KG1 (cell line): ENCODE data around the gene CD4.

Source experiments
- DNase-seq: peaks from one replicate; lab custom pipeline; 2025; lab: John Stamatoyannopoulos, UW

CD4 gene

DNA sequence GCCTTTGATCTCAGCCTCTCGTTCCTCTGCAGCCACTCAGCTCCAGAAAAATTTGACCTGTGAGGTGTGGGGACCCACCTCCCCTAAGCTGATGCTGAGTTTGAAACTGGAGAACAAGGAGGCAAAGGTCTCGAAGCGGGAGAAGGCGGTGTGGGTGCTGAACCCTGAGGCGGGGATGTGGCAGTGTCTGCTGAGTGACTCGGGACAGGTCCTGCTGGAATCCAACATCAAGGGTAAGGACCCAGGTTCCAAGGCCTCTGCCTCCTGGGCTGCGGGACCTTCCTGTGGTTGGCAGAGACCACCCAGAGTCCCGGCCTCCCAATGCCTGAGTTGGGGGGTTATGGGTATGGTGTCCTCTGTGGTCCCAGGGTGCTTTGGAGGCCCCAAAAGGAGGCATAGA is 27.8 kb downstream of the CD4 start:
- no peak for DNase-seq

DNA sequence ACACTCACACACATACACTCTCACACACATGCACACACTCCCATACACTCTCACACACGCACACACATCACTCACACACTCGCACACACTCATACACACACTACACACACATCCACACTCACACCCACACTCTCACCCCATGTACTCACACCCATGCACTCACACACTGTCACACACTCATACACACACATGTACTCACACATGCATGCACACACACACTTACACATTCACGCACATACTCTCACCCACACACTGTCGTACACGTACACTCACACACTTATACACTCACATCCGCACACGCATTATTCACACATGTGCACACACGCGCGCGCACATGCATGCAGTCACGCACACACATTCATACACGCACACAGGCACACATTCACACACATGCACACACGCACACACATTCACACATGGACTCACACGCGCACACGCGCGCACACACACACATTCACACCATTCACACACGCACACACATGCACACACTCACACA is 28.4 kb downstream of the CD4 start:
- no peak for DNase-seq

DNA sequence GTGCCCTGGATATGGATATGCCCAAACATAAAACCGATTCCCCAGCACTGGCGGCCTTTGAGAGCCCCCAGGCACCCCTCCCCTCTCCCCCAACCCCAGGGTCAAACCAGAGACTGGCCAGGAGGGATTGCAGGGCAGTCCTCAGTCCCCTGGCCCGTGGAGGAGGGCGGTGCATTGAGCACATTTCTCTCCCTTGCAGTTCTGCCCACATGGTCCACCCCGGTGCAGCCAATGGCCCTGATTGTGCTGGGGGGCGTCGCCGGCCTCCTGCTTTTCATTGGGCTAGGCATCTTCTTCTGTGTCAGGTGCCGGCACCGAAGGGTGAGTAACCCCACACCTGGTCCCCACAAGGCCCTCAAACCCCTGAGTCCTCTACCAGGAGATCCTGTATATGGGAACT is 28.9 kb downstream of the CD4 start:
- DNase-seq: no peak

DNA sequence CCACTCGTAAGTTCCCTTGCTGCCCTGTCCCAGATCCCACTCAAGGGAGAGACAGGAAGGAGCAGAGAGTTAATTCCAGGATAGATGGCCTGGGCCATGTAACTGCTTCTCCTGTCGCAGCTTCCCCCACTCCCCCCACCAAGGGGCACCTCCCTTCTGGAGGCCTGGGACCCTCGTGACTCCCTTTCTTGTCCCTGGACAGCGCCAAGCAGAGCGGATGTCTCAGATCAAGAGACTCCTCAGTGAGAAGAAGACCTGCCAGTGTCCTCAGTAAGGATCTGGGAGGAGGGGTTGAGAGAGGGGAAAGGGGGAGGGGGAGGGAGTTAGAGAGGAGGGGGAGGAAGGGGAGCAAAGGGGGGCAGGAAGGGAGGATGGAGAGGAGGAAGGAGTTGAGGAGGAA is 29.3 kb downstream of the CD4 start:
- DNase-seq: no peak

DNA sequence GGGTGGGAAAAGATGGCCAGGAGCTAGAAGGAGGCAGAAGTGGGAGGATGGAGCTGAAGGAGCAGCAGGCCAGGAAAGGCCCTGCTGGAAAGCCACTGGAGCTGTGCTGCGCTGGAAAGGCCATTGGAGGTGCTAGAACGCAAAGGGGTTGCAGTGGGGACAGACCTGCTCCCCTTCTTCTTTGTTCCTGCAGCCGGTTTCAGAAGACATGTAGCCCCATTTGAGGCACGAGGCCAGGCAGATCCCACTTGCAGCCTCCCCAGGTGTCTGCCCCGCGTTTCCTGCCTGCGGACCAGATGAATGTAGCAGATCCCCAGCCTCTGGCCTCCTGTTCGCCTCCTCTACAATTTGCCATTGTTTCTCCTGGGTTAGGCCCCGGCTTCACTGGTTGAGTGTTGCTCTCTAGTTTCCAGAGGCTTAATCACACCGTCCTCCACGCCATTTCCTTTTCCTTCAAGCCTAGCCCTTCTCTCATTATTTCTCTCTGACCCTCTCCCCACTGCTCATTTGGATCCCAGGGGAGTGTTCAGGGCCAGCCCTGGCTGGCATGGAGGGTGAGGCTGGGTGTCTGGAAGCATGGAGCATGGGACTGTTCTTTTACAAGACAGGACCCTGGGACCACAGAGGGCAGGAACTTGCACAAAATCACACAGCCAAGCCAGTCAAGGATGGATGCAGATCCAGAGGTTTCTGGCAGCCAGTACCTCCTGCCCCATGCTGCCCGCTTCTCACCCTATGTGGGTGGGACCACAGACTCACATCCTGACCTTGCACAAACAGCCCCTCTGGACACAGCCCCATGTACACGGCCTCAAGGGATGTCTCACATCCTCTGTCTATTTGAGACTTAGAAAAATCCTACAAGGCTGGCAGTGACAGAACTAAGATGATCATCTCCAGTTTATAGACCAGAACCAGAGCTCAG is 30.0 kb downstream of the CD4 start:
- no peak for DNase-seq

DNA sequence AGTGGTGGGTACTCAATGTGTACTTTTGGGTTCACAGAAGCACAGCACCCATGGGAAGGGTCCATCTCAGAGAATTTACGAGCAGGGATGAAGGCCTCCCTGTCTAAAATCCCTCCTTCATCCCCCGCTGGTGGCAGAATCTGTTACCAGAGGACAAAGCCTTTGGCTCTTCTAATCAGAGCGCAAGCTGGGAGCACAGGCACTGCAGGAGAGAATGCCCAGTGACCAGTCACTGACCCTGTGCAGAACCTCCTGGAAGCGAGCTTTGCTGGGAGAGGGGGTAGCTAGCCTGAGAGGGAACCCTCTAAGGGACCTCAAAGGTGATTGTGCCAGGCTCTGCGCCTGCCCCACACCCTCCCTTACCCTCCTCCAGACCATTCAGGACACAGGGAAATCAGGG is 30.8 kb downstream of the CD4 start:
- DNase-seq: no peak

DNA sequence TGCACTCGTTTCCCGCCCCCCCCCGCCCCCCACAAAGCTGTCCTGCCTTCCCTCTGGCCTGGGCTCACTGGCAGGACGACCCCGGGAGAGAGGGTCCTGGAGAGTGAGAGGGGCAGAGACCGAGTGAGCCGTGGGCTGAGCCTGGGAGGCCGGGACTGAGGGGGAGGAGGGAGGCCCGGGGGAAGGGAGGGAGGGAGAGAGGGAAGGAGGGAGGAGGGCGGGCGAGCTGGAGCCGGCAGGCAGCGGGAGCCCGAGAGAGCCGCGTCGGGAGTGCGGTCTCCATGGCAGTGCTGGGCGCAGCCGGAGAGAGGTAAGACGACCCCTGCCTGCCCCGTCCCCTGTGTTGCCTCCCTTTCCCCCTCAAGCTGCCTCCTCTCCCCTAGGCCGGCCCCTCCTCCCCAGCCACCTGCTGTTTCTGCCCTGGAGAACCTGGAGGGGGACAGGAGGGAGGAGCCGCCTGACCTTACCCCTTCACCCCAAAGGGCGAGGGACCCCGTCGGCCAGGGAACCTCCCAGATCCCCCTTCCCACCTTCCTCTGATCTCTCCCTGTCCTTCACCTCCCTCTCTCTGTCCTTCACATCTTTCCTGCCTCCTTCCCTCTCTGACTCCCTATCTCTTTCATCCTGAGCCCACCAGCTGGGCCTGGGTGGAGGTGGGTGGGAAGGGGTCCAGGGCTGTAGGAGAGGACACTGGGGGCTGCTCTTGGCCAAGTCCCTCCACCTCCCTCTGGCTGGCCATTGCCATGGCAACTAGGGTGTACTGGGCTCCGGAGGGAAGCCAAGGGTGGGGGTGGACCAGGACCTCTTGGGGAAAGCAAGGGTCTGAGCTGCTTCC is 32.5 kb downstream of the CD4 start, which contains the start of gene GPR162:
Gene GPR162 (plus strand): TSS at position 231 of the 835 bp plus-strand sequence. CDS start 2,078 bp downstream, outside the sequence.
- DNase-seq: no peak

DNA sequence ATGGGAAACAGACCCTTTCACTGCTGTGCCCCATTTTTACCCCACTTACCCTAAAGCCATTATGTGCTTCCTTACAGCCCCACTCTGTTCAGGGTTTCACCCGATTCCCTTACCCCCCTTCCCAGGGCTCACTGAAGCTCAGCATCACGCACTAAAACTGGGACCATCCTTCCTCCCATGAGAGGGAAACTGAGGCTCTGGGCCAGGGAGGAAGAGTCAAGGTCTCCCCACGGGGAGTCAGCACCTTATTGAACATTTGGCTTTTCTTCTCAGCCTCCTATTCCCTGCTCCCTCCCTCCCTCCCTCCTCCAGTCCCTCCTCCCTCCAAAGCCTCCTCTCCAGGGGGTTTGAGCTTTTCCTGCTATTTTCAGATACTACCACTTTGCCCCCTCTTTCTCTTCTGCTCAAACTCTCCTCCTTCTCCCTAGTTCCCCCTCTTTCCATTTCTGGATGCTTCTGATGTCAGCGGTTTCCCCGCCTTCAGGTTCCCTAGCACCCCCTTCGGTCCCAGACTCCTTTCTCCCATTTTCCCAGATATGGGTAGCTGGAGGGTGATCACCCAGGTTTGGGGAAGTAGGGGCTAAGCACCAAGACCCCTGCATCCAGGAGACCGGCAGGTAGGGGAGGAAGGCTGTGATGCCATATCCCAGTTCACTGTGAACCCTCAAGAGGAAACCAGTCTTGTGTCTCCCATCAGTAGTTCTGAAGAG is 33.3 kb downstream of the CD4 start:
- no peak for DNase-seq

DNA sequence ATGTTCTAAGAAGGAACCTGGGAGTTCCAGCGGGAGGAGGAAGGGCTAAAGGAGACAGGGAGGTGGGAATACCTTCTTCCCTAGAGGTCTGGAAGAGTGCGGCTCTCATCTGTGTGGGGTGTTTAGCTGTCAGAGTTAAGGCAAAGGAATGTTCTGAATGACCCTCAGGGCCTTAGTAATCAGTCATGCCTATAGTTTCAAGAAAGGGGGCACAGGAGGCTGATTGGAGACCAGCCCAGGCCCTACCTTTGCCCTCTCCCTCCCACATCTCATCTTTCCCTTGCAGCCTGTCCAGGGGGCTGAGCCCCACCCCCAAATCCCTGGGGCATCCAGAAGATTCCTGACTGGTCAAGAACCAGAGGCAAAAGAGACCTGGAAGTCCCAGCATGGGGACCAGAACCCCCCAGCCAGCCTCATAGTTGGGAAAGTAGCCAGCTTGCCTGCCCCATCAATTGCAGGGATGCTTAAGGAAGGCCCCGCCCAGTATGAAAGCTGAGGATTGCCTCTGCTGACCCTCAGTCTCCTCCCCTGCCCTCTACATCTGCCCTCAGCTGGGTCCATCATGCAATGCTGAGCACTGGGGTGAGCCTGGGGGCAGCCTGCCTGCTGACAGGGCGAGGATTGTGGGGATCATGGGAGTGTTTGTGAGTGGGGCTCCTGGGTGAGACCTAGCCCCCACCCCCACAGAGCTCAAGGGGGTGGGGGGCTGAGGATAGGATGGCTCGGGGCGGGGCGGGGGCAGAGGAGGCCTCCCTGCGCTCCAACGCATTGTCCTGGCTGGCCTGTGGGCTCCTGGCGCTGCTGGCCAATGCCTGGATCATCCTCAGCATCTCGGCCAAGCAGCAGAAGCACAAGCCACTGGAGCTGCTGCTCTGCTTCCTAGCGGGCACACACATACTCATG is 34.1 kb downstream of the CD4 start:
- DNase-seq: no peak

DNA sequence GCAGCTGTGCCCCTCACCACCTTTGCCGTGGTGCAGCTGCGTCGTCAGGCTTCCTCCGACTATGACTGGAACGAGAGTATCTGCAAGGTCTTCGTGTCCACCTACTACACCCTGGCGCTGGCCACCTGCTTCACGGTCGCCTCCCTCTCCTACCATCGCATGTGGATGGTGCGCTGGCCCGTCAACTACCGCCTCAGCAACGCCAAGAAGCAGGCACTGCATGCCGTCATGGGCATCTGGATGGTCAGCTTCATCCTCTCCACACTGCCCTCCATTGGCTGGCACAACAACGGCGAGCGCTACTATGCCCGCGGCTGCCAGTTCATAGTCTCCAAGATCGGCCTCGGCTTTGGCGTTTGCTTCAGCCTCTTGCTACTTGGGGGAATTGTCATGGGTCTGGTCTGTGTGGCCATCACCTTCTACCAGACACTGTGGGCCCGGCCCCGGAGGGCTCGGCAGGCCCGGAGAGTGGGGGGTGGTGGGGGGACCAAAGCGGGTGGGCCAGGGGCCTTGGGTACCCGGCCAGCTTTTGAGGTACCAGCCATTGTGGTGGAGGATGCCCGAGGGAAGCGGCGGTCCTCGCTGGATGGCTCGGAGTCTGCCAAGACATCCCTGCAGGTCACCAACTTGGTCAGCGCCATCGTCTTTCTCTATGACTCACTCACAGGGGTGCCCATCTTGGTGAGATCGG is 34.9 kb downstream of the CD4 start:
- DNase-seq: no peak

DNA sequence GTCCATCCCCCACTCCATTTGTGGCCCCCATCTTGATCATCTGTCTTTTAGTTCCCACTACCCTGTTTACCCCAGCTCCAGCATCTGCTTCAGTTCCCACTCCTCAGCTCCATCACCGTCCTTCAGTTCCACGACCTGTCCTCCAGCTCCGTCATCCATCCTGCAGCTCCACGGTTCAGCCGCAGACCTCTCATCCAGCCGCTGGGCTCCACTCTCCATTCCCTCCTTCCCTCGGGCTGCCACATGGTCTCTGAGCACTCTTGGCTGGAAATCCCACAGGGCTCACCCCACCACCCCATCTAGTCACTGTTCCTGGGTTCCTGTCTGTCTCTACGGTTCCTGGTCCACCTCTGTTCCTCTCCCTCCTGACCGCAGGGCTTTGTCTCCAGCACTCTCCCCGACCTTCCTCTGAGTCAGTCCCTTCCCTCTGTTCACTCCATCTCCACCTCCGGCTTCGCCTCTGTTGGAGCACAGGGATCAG is 35.6 kb downstream of the CD4 start:
- DNase-seq: no peak

DNA sequence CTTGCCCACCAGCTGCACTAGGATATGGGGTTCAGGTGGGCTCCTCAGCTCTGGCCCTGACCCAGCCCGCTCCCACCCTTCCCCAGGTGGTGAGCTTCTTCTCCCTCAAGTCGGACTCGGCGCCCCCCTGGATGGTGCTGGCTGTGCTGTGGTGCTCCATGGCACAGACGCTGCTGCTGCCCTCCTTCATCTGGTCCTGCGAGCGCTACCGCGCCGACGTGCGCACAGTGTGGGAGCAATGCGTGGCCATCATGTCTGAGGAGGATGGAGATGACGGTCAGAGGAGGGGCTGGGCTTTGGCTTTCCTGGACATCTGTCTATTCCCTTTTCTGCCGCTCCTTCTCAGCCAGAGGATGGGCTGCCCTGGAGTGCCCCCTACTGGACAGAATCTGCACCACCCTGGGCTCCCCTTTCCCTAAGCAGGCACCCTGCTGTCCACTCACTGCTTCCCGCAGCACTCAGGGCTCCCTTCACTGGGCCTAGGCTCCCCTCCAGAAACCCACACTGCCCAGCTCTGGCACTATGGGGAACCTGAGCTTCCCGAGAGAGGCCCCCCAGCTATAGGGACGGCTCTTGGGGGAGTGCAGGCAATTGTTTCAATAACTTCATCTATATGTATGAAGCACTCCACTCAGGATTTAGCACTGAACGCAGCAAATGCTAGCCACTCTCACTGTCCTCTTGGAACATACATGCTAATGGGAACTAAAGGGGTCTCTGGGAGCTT is 36.2 kb downstream of the CD4 start:
- DNase-seq: peak; percentile 20

DNA sequence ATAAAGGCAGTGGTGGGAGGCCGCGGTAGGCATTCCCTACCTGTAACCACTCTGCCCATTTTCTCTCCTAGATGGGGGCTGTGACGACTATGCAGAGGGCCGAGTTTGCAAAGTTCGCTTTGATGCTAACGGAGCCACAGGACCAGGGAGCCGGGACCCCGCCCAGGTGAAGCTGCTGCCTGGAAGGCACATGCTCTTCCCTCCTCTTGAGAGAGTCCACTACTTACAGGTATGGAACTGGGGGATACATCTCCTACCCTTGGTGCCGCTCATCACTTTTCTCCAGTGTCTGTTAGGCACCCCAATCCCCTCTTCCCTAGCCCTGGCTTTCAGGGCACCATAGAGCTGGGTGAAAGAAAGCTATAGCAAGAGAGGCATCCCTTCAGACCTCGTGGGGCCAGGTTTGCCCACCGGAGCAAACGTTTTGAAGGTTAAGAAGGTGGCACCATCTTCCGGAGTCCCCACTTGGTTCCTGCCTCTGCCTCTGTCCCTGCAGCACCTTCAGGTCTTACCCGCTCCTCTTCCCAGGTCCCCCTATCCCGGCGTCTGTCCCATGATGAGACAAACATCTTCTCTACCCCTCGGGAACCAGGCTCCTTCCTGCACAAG is 36.9 kb downstream of the CD4 start:
- no peak for DNase-seq

DNA sequence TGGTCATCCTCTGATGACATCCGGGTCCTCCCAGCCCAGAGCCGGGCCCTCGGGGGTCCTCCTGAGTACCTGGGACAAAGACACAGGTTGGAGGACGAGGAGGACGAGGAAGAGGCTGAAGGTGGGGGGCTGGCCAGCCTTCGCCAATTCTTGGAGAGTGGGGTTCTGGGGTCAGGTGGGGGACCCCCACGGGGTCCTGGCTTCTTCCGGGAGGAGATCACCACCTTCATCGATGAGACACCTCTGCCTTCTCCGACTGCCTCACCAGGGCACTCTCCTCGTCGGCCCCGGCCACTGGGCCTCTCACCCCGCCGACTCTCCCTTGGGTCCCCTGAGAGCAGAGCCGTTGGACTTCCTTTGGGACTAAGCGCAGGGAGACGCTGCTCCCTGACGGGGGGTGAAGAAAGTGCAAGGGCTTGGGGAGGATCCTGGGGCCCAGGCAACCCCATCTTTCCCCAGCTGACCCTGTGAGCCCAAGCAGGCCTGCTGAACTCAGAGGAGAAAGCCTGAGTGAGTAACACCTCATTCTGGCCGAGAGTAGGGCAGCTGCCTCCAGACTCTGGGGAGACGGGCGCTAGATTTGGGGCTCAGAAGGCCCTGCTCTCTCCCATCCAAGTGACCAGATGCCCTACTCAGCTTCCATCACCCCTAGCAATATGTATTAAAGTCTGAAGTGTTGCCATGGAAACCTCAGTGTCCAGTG is 37.6 kb downstream of the CD4 start:
- DNase-seq: no peak

DNA sequence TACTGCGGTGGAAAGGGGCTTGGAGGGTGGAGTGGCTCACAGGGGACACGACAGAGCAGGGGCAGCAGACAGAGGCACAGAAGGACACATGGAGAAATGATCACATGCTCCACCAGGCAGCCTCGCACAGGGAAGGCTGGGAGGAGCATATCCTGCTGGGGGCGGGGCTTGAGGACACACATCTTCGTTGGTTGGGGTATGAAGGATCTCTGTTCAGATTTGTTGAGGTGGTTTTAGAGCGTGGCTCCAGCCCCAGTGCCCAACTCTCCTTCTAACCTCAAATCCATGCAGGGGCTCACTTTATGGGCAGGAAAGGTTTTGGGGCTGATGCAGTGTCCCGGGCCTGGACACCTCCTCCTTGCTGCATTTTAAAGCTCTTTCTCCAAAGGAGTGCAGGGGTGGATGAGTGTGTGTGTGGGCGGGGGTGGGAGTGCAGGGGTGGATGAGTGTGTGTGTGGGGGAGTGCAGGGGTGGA is 38.1 kb downstream of the CD4 start:
- no peak for DNase-seq

DNA sequence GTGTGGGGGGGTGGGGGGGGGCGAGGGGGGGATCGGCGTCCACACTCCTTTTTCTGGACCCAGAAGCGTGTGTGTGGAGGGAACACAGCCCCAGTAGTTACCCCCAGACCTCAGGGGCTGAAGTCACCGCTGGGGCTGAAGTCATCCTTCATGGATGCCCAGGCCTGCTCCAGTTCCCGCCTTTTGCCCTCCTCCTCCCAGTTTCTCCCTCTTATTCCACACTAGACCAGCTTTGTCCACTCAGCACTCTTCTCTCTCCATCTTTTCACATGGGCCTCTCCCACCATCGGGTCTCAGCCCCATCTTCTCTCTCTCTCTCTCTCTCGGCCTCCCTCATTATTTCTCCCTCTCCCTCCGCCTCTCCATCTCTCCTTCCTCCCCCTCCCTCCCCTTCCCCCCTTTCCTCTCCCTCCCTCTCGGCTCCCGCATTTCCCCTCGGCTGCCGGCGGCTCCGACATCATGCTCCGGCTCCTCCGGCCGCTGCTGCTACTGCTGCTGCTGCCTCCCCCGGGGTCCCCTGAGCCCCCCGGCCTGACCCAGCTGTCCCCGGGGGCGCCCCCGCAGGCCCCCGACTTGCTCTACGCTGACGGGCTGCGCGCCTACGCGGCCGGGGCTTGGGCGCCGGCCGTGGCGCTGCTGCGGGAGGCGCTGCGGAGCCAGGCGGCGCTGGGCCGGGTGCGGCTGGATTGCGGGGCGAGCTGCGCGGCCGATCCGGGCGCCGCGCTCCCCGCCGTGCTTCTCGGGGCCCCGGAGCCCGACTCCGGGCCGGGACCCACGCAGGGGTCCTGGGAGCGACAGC is 38.9 kb downstream of the CD4 start, which contains the start of gene P3H3:
Gene P3H3 (plus strand): TSS at position 426 of the 799 bp plus-strand sequence. CDS start 34 bp downstream, at position 460.
- DNase-seq: no peak

DNA sequence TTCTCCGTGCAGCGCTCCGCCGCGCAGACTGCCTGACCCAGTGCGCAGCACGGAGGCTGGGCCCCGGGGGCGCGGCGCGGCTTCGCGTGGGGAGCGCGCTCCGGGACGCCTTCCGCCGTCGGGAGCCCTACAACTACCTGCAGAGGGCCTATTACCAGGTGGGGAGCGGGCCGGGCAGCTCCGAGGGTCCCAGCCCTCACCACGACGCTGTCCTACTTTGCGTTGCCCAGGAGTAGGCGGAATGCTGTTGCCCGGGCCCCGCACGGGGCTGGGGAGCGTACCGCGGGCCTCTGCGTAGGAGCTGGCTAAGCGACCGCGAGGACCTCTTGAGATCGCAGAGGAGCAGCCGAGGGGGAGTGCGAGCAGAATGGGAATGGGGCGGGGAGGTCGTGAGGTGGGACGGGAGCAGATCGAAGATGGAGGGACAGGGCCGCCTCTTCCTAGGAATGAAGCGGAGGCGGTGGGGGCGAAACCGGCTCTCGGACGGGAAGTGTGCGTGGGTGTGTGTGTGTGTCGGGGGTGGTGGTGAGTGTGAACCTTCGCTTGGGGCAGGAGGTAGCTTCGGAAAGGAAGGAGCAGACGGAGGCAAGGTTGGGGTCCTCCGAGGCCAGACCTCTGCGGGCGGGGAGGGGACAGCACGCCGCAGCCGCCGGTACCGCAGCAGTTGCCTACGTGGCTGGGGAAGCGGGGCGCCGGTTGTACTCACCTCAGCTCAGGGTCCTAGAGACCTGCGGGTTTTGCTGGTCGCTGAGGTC is 39.6 kb downstream of the CD4 start:
- DNase-seq: no peak
